Colonic mucosa (tissue), 4 donors: Measurements from ENCODE around the gene JHY. TPM values are rescaled to one million over a fixed set of nuclear protein-coding genes. Genes with fewer than 3 reads are reported as not detected.

Experiments
- DNase-seq: peaks from one replicate; pipeline ENCODE4 v3.0.0-alpha.2; 2020
- H3K27ac ChIP-seq: fragments of 200-600 bp; one replicate; pipeline ENCODE4 v1.8.0; 2021
- H3K27me3 ChIP-seq: fragments of 200-600 bp; one replicate; pipeline ENCODE4 v1.8.0; 2021
- H3K36me3 ChIP-seq: fragments of 200-600 bp; one replicate; pipeline ENCODE4 v1.8.0; 2021
- H3K4me1 ChIP-seq: fragments of 200-600 bp; one replicate; pipeline ENCODE4 v1.8.0; 2021; ENCODE audit warnings: mild to moderate bottlenecking
- H3K4me3 ChIP-seq: fragments of 200-600 bp; one replicate; pipeline ENCODE4 v1.8.0; 2021
- H3K9ac ChIP-seq, 2 donors: one replicate each; pipeline ENCODE4 v1.7.0; 2013; ENCODE audit warnings: control low read depth in 2 of 2, low read depth in 2 of 2, low read length in 2 of 2
- H3K9me3 ChIP-seq: fragments of 200-600 bp; one replicate; pipeline ENCODE4 v1.8.0; 2021
- CTCF ChIP-seq: fragments of 200-600 bp; IDR thresholded peaks from one replicate; pipeline ENCODE4 v1.8.0; 2022; ENCODE audit warnings: antibody characterized with exemption, mild to moderate bottlenecking
- intact Hi-C: fragments of 100-400 bp; cut with DNase I; formaldehyde crosslinking; loops from one replicate; pipeline ENCODE4 v1.14.1; 2022
- total RNA-seq, 2 donors: library from RNA; stranded (reverse); fragmentation: NEBNext Ultra II Directional in 1 of 2; extraction: Animal tissue kit (Norgen Biotek cat#: 25700) in 1 of 2; gene quantifications; one replicate each; pipeline ENCODE4 v1.2.1, GENCODE V29; 2021
- donor health status: healthy.
- donor health status: DM: no; HTN: no; CAD: no.
- donor health status: DM: no; HTN: no; CAD: no.

Gene JHY
- total RNA-seq, 2 donors from 2014 or later: 0.84 to 1.9 TPM

DNA sequence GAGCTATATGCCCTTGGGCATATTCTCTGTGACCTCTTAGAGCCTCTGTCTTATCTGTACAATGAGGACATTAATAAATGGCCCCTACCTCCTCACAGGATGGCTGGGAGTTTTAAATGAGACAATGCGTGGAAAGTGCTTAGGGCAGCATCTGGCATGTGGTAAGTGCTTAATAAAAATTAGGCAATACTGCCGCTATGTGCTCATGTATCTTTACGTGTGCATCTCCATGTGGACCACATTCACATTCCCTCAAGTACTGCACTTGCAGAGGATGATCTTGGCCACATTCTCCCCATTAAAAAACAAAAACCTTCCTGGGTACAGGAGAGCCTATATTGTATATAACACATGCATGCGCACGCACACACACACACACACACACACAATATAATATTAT is 118.2 kb downstream of the JHY start:
- no peak for DNase-seq
- H3K27ac ChIP-seq: no peak overlapping the region
- no peaks in the 10 kb centered on the region for H3K4me1 ChIP-seq
- no peaks in the 10 kb centered on the region for H3K27me3 ChIP-seq
- H3K4me3 ChIP-seq: no peak overlapping the region
- intact Hi-C loops: no loop called here
- TF ChIP-seq CTCF: no peak
- no peaks in the 10 kb centered on the region for H3K9me3 ChIP-seq
- H3K9ac ChIP-seq: no peak overlapping the region
- H3K36me3 ChIP-seq: no peaks in the 10 kb centered on the region

DNA sequence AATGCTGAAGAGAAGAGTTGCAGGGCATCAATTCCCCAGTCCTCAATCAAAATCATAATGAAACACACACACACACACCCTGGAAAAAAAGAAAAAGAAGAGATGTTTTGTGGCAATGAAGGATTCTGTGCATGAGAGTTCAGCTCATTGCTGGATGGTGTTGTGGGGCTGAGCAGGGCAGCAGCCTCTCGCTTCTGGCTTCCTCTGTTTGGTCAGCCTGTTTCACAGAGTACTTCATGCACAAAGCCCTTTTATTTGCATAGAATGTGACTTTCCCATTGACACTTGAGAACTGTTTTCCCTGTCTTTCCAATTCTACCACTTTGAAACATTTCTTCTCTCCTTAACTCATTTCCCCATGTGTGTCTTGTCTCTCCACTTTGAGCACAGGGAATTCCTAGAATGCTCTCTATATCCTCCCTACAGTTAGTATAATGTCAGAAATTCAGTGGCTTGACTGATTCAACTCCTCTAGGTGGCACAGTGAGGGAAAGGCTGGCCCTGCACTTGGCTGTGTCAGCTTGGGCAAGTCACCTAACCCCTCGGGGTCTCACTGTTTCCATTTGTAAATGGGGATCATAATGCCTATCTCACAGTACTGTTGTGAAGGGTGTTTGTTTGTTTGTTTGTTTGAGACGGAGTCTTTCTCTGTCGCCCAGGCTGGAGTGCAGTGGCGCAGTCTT is 124.4 kb downstream of the JHY start:
- intact Hi-C loops: no loop called here
- Histone ChIP-seq H3K27ac (no peak overlapping the region), H3K27me3 (no peaks in the 10 kb centered on the region), H3K9ac (no peak overlapping the region), H3K9me3 (no peaks in the 10 kb centered on the region), H3K4me3 (no peak overlapping the region), H3K4me1 (no peaks in the 10 kb centered on the region), H3K36me3 (no peaks in the 10 kb centered on the region)
- TF ChIP-seq CTCF: no peak
- DNase-seq: no peak

Other genes with a start within 250 kb of the JHY start
- 1 to 10 TPM; 3.7 to 5.8 TPM for gene UBASH3B, start 227.0 kb upstream of the JHY start, total RNA-seq
- not detected for gene CRTAM, start 44.3 kb upstream of the JHY start, total RNA-seq
- gene BSX, start 99.1 kb downstream of the JHY start, total RNA-seq: not detected
- gene HSPA8, start 179.4 kb downstream of the JHY start, total RNA-seq: 100 to 1,000 TPM; 565 to 901 TPM